Testis (tissue), 3 donors: ENCODE data around the gene DUSP22. TPM values are rescaled to one million over a fixed set of nuclear protein-coding genes. Genes with fewer than 3 reads are reported as not detected.

Experiments
- DNase-seq: peaks from one replicate; pipeline ENCODE4 v3.0.0-alpha.2; 2019
- H3K27ac ChIP-seq, 2 donors: fragments of 200-600 bp; sonication (generic); one replicate each; pipeline ENCODE4 v1.5.1; 2019
- H3K27me3 ChIP-seq: fragments of 200-600 bp; sonication (generic); one replicate; pipeline ENCODE4 v1.5.1; 2019
- H3K36me3 ChIP-seq: fragments of 200-600 bp; sonication (generic); one replicate; pipeline ENCODE4 v1.5.1; 2017; ENCODE audit warnings: low read depth; ENCODE audit errors: missing control alignments
- H3K4me1 ChIP-seq: fragments of 200-600 bp; sonication (generic); one replicate; pipeline ENCODE4 v1.5.1; 2019
- H3K4me3 ChIP-seq, 2 donors: fragments of 200-600 bp; sonication (generic); one replicate each; pipeline ENCODE4 v1.5.1; 2017 to 2019
- H3K9me3 ChIP-seq: fragments of 200-600 bp; sonication (generic); one replicate; pipeline ENCODE4 v1.5.1; 2017
- POLR2A ChIP-seq: fragments of 450-650 bp; IDR thresholded peaks from one replicate; pipeline ENCODE4 v1.6.1; 2017; ENCODE audit warnings: antibody characterized with exemption, mild to moderate bottlenecking, moderate library complexity
- WGBS, 2 donors: methylation state at CpG; one replicate each; pipeline ENCODE4 v1.1.5; 2018; 5-methylcytosine and 5-hydroxymethylcytosine counted together
- intact Hi-C: fragments of 100-400 bp; cut with DNase I; formaldehyde crosslinking; loops from one replicate; pipeline ENCODE4 v1.15.1; 2023; ENCODE audit warnings: low total_unique reads
- polyA plus RNA-seq: library from polyadenylated mRNA; stranded (reverse); fragments of 350-450 nt; fragmentation: Illumina TruSeq; extraction: RNeasy Lipid Tissue Mini Kit (QIAGEN cat#74804); gene quantifications from one replicate; pipeline ENCODE4 v1.2.3, GENCODE V29; 2014; ENCODE audit warnings: low read depth, low replicate concordance; ENCODE audit not compliant: insufficient read depth
- total RNA-seq, 2 donors: library from RNA; depleted of rRNA; stranded (reverse); fragments of >200 nt; gene quantifications; one replicate each; pipeline ENCODE4 v1.2.3, GENCODE V29; 2016
- TF ChIP-seq, protein P1 (sequence below), 3 experiments: fragments of 450-650 bp in 2 of 3; fragments of 200-600 bp in 1 of 3; sonication (generic) in 1 of 3; IDR thresholded peaks; one replicate each; pipeline ENCODE4 v1.5.1; 2016 to 2019; ENCODE audit warnings: antibody characterized with exemption in 3 of 3, mild to moderate bottlenecking in 2 of 3, moderate library complexity in 1 of 3

Gene DUSP22
- total and polyA plus RNA-seq, 3 donors from 2014 or later = 112 to 158 (median 129) TPM

DNA sequence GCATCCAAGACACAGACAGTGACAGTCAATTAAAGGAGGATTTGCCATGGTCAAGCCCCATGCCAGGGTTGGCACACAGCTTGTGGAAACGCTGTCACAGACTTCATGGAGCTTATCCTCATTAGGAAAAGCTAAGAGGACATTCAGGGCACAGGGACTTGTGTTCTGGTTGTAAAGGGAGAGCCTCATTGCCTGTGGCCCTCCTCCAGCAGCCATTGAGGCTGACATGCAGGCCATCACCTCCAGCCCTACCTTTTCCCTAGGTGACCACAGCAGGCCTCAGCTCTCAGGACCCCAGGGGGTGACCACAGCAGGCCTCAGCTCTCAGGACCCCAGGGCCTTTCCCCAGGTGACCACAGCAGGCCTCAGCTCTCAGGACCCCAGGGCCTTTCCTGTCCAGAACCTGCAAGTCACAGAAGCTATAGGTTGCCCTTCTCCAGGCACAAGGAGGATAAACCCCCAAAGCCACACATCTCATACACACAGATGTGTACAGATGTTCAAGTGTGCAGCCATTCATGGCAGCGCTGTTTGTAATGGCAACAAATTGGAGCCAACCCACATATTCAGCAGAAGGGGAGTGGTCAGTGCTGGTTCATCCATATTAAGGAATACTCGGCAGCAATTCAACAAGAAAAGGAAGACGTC is 26.1 kb downstream of the DUSP22 start:
- 78 to 85% methylated on average over 4 of the region's 4 CpGs for WGBS, 2 donors
- intact Hi-C loops = no loop called here
- Histone ChIP-seq H3K9me3 (no peaks in the 10 kb centered on the region), H3K36me3 (no peaks in the 10 kb centered on the region), H3K27ac (no peak overlapping the region), H3K4me3 (no peak overlapping the region), H3K4me1 (no peaks in the 10 kb centered on the region), H3K27me3 (no peaks in the 10 kb centered on the region)
- DNase-seq = no peak
- TF ChIP-seq POLR2A = no peak
- TF ChIP-seq, protein P1, sequence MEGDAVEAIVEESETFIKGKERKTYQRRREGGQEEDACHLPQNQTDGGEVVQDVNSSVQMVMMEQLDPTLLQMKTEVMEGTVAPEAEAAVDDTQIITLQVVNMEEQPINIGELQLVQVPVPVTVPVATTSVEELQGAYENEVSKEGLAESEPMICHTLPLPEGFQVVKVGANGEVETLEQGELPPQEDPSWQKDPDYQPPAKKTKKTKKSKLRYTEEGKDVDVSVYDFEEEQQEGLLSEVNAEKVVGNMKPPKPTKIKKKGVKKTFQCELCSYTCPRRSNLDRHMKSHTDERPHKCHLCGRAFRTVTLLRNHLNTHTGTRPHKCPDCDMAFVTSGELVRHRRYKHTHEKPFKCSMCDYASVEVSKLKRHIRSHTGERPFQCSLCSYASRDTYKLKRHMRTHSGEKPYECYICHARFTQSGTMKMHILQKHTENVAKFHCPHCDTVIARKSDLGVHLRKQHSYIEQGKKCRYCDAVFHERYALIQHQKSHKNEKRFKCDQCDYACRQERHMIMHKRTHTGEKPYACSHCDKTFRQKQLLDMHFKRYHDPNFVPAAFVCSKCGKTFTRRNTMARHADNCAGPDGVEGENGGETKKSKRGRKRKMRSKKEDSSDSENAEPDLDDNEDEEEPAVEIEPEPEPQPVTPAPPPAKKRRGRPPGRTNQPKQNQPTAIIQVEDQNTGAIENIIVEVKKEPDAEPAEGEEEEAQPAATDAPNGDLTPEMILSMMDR (IDR thresholded peaks at IDR 0.05) = no peak

DNA sequence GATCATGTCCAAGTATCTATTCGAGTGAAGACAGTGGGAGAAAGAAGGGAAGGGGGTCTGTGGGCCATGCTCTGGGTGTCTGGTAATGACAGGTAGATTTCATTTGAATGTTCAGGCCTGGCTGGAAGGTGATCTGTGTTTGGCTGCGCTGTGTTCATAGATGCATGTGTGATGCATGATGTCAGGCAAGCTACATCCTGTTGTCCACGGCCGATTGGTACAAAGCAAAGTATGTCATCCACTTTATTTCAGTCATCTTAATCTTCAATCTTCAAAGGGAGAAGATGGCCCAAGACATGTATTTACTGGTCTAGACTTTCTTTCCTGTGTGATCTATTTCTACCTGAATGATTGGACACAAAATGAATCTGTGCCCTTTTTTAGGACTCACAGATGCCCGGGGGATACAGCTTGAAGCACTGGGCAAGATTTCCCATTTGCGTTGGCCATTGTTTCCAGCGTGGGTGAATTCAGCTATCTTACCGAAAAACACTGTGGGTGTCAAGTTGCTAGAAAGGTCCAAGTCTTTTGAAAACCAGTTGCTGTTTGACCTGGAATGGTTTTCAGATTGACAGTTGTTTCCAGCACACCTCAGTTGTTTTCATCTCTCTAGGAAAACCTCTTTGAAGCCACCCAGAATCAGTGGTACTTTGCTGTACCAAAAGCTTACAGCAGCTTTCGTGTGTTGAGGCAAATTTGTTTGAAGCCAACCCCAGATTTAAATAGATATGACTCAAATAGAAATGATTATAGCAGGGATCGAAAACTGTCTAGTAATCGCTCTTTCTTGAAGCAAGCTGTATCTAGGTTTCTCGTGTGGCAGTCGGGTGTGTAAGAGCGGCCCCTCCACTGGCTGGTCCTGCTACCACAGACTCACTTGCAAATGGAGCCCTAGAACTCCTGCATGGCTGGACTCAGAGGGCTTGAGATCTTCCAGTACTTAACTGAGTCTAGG is 27.2 kb downstream of the DUSP22 start:
- no peaks in the 10 kb centered on the region for H3K27me3 ChIP-seq
- H3K9me3 ChIP-seq = no peaks in the 10 kb centered on the region
- intact Hi-C loops = no loop called here
- no peak for DNase-seq
- H3K4me1 ChIP-seq = no peaks in the 10 kb centered on the region
- 87 to 88% methylated on average over 14 of the region's 14 CpGs for WGBS, 2 donors
- no peak overlapping the region for H3K4me3 ChIP-seq
- TF ChIP-seq POLR2A = no peak
- TF ChIP-seq, protein P1 (IDR thresholded peaks at IDR 0.05) = no peak
- H3K36me3 ChIP-seq = no peaks in the 10 kb centered on the region
- H3K27ac ChIP-seq = no peak overlapping the region

DNA sequence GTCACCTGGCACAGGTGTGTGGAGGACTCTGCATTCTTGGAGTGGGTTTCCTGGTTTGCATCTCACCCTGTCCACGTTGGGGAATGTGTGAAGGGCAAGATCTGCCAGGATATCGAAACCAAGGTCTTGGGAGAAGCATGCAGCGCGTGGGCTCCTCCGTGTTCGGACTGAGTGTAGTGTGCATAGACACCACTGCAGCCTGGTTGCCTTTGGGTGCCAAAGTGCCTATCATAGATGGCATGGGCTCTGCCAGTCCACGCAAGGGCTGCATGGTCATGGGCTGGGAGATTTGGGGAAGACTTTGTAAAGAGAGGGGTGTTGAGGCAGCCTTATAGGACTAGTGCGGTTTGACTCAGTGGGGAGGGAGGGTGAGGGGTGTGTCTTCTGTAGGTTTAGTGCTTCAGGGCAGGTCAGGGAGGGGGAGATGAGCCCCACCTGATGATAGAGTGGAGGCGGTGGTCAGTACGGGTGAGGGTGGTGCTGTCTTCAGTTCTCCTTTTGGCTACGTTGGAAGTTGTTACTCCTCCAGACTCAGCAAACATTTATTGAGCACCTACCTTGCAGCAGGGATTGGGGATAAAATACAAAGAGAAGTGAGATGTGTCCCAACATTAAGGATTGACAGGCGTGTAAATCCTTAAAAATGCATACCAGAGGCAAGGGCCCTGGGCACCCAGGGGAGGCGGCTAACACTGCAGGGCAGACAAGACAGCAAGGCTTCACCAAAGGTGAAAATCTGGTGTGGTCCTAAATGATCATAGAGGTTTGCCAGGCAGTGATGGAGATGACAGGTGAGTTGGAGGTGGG is 28.3 kb downstream of the DUSP22 start:
- Histone ChIP-seq H3K27ac (no peak overlapping the region), H3K36me3 (no peaks in the 10 kb centered on the region), H3K27me3 (no peaks in the 10 kb centered on the region), H3K9me3 (no peaks in the 10 kb centered on the region), H3K4me3 (no peak overlapping the region), H3K4me1 (no peaks in the 10 kb centered on the region)
- DNase-seq = no peak
- TF ChIP-seq, protein P1 (IDR thresholded peaks at IDR 0.05) = no peak
- TF ChIP-seq POLR2A = no peak
- WGBS, 2 donors = 90 to 93% methylated on average over 13 of the region's 13 CpGs
- intact Hi-C loops = no loop called here

DNA sequence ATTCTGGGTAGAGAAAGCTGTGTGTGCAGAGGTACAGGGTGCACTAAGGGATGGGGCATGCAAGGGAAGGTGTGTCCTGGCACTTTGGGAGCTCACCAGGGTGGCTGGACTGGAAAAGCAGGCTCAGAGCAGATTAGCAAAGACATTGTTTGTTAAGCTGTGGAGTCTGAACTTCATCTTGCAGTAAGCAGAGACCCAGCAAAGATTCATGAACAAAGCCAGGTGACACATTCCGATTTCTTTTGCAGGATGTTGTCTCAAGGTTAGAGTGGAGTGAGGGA is 28.8 kb downstream of the DUSP22 start:
- no peaks in the 10 kb centered on the region for H3K4me1 ChIP-seq
- DNase-seq = no peak
- no peaks in the 10 kb centered on the region for H3K36me3 ChIP-seq
- intact Hi-C loops = no loop called here
- TF ChIP-seq, protein P1 (IDR thresholded peaks at IDR 0.05) = no peak
- TF ChIP-seq POLR2A = no peak
- H3K4me3 ChIP-seq = no peak overlapping the region
- no peaks in the 10 kb centered on the region for H3K9me3 ChIP-seq
- 84% methylated on average over 1 of the region's 1 CpG for WGBS, 2 donors
- no peak overlapping the region for H3K27ac ChIP-seq
- H3K27me3 ChIP-seq = no peaks in the 10 kb centered on the region
